ENCODE measurements around the gene XYLT1.
"Not testable (repeated sequence)": the region's sequence is repeated elsewhere in the genome, so short reads cannot be mapped to it uniquely, and the experiment has no call there.

XYLT1 gene

GRCh38 chr16:17330044-17330443, 140.7 kb downstream of the XYLT1 start:
- DNase-seq = no peak

GRCh38 chr16:17329391-17329790, 141.4 kb downstream of the XYLT1 start:
- DNase-seq = no peak

GRCh38 chr16:17328932-17329331, 141.8 kb downstream of the XYLT1 start:
- DNase-seq = no peak

GRCh38 chr16:17327664-17328335, 143.0 kb downstream of the XYLT1 start:
- DNase-seq = no peak

GRCh38 chr16:17325476-17326143, 145.2 kb downstream of the XYLT1 start:
- no peak for DNase-seq

- DNase-seq = no peak
Observed at GRCh38 chr16:17324451-17324850, 146.3 kb downstream of the XYLT1 start.

- DNase-seq = no peak
Observed at GRCh38 chr16:17323171-17323570, 147.6 kb downstream of the XYLT1 start.

GRCh38 chr16:17321824-17322223, 148.9 kb downstream of the XYLT1 start:
- DNase-seq = no peak

- no peak for DNase-seq
Observed at GRCh38 chr16:17320009-17320408, 150.8 kb downstream of the XYLT1 start.

GRCh38 chr16:17318238-17318637, 152.5 kb downstream of the XYLT1 start:
- no peak for DNase-seq

GRCh38 chr16:17316005-17316404, 154.8 kb downstream of the XYLT1 start:
- no peak for DNase-seq

- no peak for DNase-seq
Observed at GRCh38 chr16:17313793-17314547, 156.8 kb downstream of the XYLT1 start.

- DNase-seq = no peak
Observed at GRCh38 chr16:17313085-17313611, 157.6 kb downstream of the XYLT1 start.

- DNase-seq = no peak
Observed at GRCh38 chr16:17312094-17312710, 158.6 kb downstream of the XYLT1 start.

GRCh38 chr16:17311333-17312093, 159.2 kb downstream of the XYLT1 start:
- DNase-seq = no peak

- DNase-seq = no peak
Observed at GRCh38 chr16:17309510-17309909, 161.2 kb downstream of the XYLT1 start.

GRCh38 chr16:17308186-17308585, 162.6 kb downstream of the XYLT1 start:
- DNase-seq = no peak

GRCh38 chr16:17307504-17307903, 163.3 kb downstream of the XYLT1 start:
- DNase-seq = no peak

- no peak for DNase-seq
Observed at GRCh38 chr16:17306745-17307144, 164.0 kb downstream of the XYLT1 start.

- not testable (repeated sequence) for DNase-seq
Observed at GRCh38 chr16:17306211-17306610, 164.5 kb downstream of the XYLT1 start.

- no peak for DNase-seq
Observed at GRCh38 chr16:17305694-17306093, 165.1 kb downstream of the XYLT1 start.

GRCh38 chr16:17304491-17305119, 166.2 kb downstream of the XYLT1 start:
- DNase-seq = no peak
